Measurements from ENCODE around the gene CD8A. TPM values are rescaled to one million over a fixed set of nuclear protein-coding genes. Genes with fewer than 3 reads are reported as not detected.
"Not testable (repeated sequence)": the region's sequence is repeated elsewhere in the genome, so short reads cannot be mapped to it uniquely, and the experiment has no call there.

The CD8A gene
- total RNA-seq (1 to 10 TPM; 2.9 to 3.9 TPM), polyA plus RNA-seq (1 to 10 TPM; 1.5 to 3.4 TPM)
- long read RNA-seq, donor 1, partial matches to known transcripts, result 1 of 6 reads
- long read RNA-seq, donor 1, other reads (novel, unspliced or antisense), result 1 of 6 reads
- long read RNA-seq, donor 2, result 0 reads

- Histone ChIP-seq H3K27ac (ENCODE audit: low read depth in 1 of 2, low read length in 2 of 2) (no peak within 1 kb of the TSS), H3K36me3 (ENCODE audit: control insufficient read depth in 1 of 2, insufficient read depth in 2 of 2, low read length in 1 of 2) (no peaks in the 10 kb centered on the region), H3K27me3 (ENCODE audit: control insufficient read depth in 1 of 2, insufficient read depth in 2 of 2, low read length in 1 of 2) (no peaks in the 10 kb centered on the region), H3K4me1 (ENCODE audit: control insufficient read depth in 1 of 2, insufficient read depth in 2 of 2, low read length in 2 of 2) (peaks cover 0 to 2% of the 10 kb centered on the region in 2 donors), H3K9me3 (ENCODE audit: control insufficient read depth, low read length) (peaks cover 3% of the 10 kb centered on the region), H3K4me3 (ENCODE audit: low read length in 2 of 2) (no peak within 1 kb of the TSS)
- intact Hi-C loops (cut with DNase I), result no loop called here
- ATAC-seq (ENCODE audit: low FRiP score) (peak; percentile 24), DNase-seq (no peak)
- 18 to 20% methylated on average over 57 of the region's 57 CpGs for WGBS, 2 donors
These were observed at the start of gene CD8A for GRCh38 chr2:86790676-86791572. CD8A (minus strand) TSS chr2:86790913; CDS start chr2:86790825, 88 bp downstream.

- DNase-seq; ATAC-seq (ENCODE audit: low FRiP score); H3K9me3 ChIP-seq (ENCODE audit: control insufficient read depth, low read length); H3K4me3 ChIP-seq (ENCODE audit: low read length in 2 of 2); H3K36me3 ChIP-seq (ENCODE audit: control insufficient read depth in 1 of 2, insufficient read depth in 2 of 2, low read length in 1 of 2); H3K27me3 ChIP-seq (ENCODE audit: control insufficient read depth in 1 of 2, insufficient read depth in 2 of 2, low read length in 1 of 2); H3K4me1 ChIP-seq (ENCODE audit: control insufficient read depth in 1 of 2, insufficient read depth in 2 of 2, low read length in 2 of 2); H3K27ac ChIP-seq (ENCODE audit: low read depth in 1 of 2, low read length in 2 of 2); intact Hi-C loops (cut with DNase I): not testable (repeated sequence)
- WGBS, 2 donors, result 85 to 91% methylated on average over 7 to 9 of the region's 11 CpGs
These were observed 49.3 kb upstream of the CD8A start for GRCh38 chr2:86839871-86840548.

- DNase-seq; ATAC-seq (ENCODE audit: low FRiP score): not testable (repeated sequence)
These were observed 48.7 kb upstream of the CD8A start for GRCh38 chr2:86839455-86839854.

GRCh38 chr2:86837714-86838113 lies 47.0 kb upstream of the CD8A start:
- 73 to 79% methylated on average over 5 to 7 of the region's 7 CpGs for WGBS, 2 donors
- ATAC-seq (ENCODE audit: low FRiP score); H3K27ac ChIP-seq (ENCODE audit: low read depth in 1 of 2, low read length in 2 of 2); H3K36me3 ChIP-seq (ENCODE audit: control insufficient read depth in 1 of 2, insufficient read depth in 2 of 2, low read length in 1 of 2); H3K27me3 ChIP-seq (ENCODE audit: control insufficient read depth in 1 of 2, insufficient read depth in 2 of 2, low read length in 1 of 2); intact Hi-C loops (cut with DNase I); DNase-seq; H3K4me3 ChIP-seq (ENCODE audit: low read length in 2 of 2); H3K9me3 ChIP-seq (ENCODE audit: control insufficient read depth, low read length); H3K4me1 ChIP-seq (ENCODE audit: control insufficient read depth in 1 of 2, insufficient read depth in 2 of 2, low read length in 2 of 2): not testable (repeated sequence)

More at GRCh38 chr2:86839455-86839854, 48.7 kb upstream of the CD8A start:
- WGBS, 2 donors, result 95% methylated on average over 7 of the region's 7 CpGs
- H3K4me1 ChIP-seq (ENCODE audit: control insufficient read depth in 1 of 2, insufficient read depth in 2 of 2, low read length in 2 of 2); H3K9me3 ChIP-seq (ENCODE audit: control insufficient read depth, low read length); intact Hi-C loops (cut with DNase I); H3K27me3 ChIP-seq (ENCODE audit: control insufficient read depth in 1 of 2, insufficient read depth in 2 of 2, low read length in 1 of 2); H3K36me3 ChIP-seq (ENCODE audit: control insufficient read depth in 1 of 2, insufficient read depth in 2 of 2, low read length in 1 of 2); H3K27ac ChIP-seq (ENCODE audit: low read depth in 1 of 2, low read length in 2 of 2); H3K4me3 ChIP-seq (ENCODE audit: low read length in 2 of 2): not testable (repeated sequence)

- H3K27me3 ChIP-seq (ENCODE audit: control insufficient read depth in 1 of 2, insufficient read depth in 2 of 2, low read length in 1 of 2); H3K4me3 ChIP-seq (ENCODE audit: low read length in 2 of 2); H3K27ac ChIP-seq (ENCODE audit: low read depth in 1 of 2, low read length in 2 of 2); H3K36me3 ChIP-seq (ENCODE audit: control insufficient read depth in 1 of 2, insufficient read depth in 2 of 2, low read length in 1 of 2); intact Hi-C loops (cut with DNase I); H3K4me1 ChIP-seq (ENCODE audit: control insufficient read depth in 1 of 2, insufficient read depth in 2 of 2, low read length in 2 of 2); H3K9me3 ChIP-seq (ENCODE audit: control insufficient read depth, low read length): not testable (repeated sequence)
- WGBS, 2 donors, result 25 to 33% methylated on average over 15 to 18 of the region's 19 CpGs
- ATAC-seq (ENCODE audit: low FRiP score) (peak; percentile 84), DNase-seq (peak; percentile 83 to 87)
These were observed 46.4 kb upstream of the CD8A start for GRCh38 chr2:86836915-86837695.

- H3K4me1 ChIP-seq (ENCODE audit: control insufficient read depth in 1 of 2, insufficient read depth in 2 of 2, low read length in 2 of 2); H3K9me3 ChIP-seq (ENCODE audit: control insufficient read depth, low read length); intact Hi-C loops (cut with DNase I); H3K36me3 ChIP-seq (ENCODE audit: control insufficient read depth in 1 of 2, insufficient read depth in 2 of 2, low read length in 1 of 2); H3K4me3 ChIP-seq (ENCODE audit: low read length in 2 of 2); ATAC-seq (ENCODE audit: low FRiP score); DNase-seq; H3K27ac ChIP-seq (ENCODE audit: low read depth in 1 of 2, low read length in 2 of 2); H3K27me3 ChIP-seq (ENCODE audit: control insufficient read depth in 1 of 2, insufficient read depth in 2 of 2, low read length in 1 of 2): not testable (repeated sequence)
- WGBS, 2 donors, result 0 to 39% methylated on average over 1 to 4 of the region's 4 CpGs
These were observed 44.8 kb upstream of the CD8A start for GRCh38 chr2:86835548-86835889.

- H3K36me3 ChIP-seq (ENCODE audit: control insufficient read depth in 1 of 2, insufficient read depth in 2 of 2, low read length in 1 of 2), result no peaks in the 10 kb centered on the region
- H3K27me3 ChIP-seq (ENCODE audit: control insufficient read depth in 1 of 2, insufficient read depth in 2 of 2, low read length in 1 of 2), result no peaks in the 10 kb centered on the region
- H3K9me3 ChIP-seq (ENCODE audit: control insufficient read depth, low read length), result no peaks in the 10 kb centered on the region
- ATAC-seq (ENCODE audit: low FRiP score) (no peak), DNase-seq (no peak)
- H3K4me1 ChIP-seq (ENCODE audit: control insufficient read depth in 1 of 2, insufficient read depth in 2 of 2, low read length in 2 of 2), result no peaks in the 10 kb centered on the region
- no peak overlapping the region for H3K27ac ChIP-seq (ENCODE audit: low read depth in 1 of 2, low read length in 2 of 2)
- 74 to 84% methylated on average over 7 to 10 of the region's 10 CpGs for WGBS, 2 donors
- H3K4me3 ChIP-seq (ENCODE audit: low read length in 2 of 2), result no peak overlapping the region
- intact Hi-C loops (cut with DNase I), result no loop called here
These were observed 42.6 kb upstream of the CD8A start for GRCh38 chr2:86833315-86833714.

GRCh38 chr2:86832334-86833096 lies 41.8 kb upstream of the CD8A start:
- DNase-seq, result no peak
- WGBS, 2 donors, result 71 to 83% methylated on average over 7 of the region's 7 CpGs
- no peaks in the 10 kb centered on the region for H3K4me1 ChIP-seq (ENCODE audit: control insufficient read depth in 1 of 2, insufficient read depth in 2 of 2, low read length in 2 of 2)

More at GRCh38 chr2:86832334-86833096, 41.8 kb upstream of the CD8A start:
- no peaks in the 10 kb centered on the region for H3K9me3 ChIP-seq (ENCODE audit: control insufficient read depth, low read length)
- H3K27ac ChIP-seq (ENCODE audit: low read depth in 1 of 2, low read length in 2 of 2), result no peak overlapping the region
- no peak overlapping the region for H3K4me3 ChIP-seq (ENCODE audit: low read length in 2 of 2)
- ATAC-seq (ENCODE audit: low FRiP score), result no peak
- H3K36me3 ChIP-seq (ENCODE audit: control insufficient read depth in 1 of 2, insufficient read depth in 2 of 2, low read length in 1 of 2), result no peaks in the 10 kb centered on the region
- H3K27me3 ChIP-seq (ENCODE audit: control insufficient read depth in 1 of 2, insufficient read depth in 2 of 2, low read length in 1 of 2), result no peaks in the 10 kb centered on the region
- intact Hi-C loops (cut with DNase I), result no loop called here

All from aorta (tissue), 5 donors.